Central memory CD8-positive, alpha-beta T cell (primary cell): ENCODE measurements around the gene KPNB1.

Experiments
- ATAC-seq: fragments of 150-1000 bp; cut with Tn5 transposase; replicated peaks from 2 replicates; pipeline ENCODE4 v1.10.0; 2022; ENCODE audit warnings: mild to moderate bottlenecking, moderate FRiP score, moderate number of reproducible peaks; ENCODE audit not compliant: poor library complexity, severe bottlenecking; ENCODE audit errors: extremely low read depth
- DNase-seq, 2 donors: peaks; one replicate each; pipeline ENCODE4 v3.0.0; 2021; ENCODE audit warnings: low spot score in 2 of 2
- H3K27ac Mint-ChIP-seq: one replicate; pipeline ENCODE4 v1.8.0; 2022; ENCODE audit warnings: low read depth, mild to moderate bottlenecking, moderate library complexity, mixed read lengths
- H3K27me3 Mint-ChIP-seq: one replicate; pipeline ENCODE4 v1.8.0; 2022; ENCODE audit warnings: mixed read lengths
- H3K36me3 Mint-ChIP-seq: one replicate; pipeline ENCODE4 v1.8.0; 2022; ENCODE audit warnings: mild to moderate bottlenecking, moderate library complexity, mixed read lengths; ENCODE audit not compliant: insufficient read depth
- H3K4me1 Mint-ChIP-seq: one replicate; pipeline ENCODE4 v1.8.0; 2022; ENCODE audit warnings: mixed read lengths
- H3K4me3 Mint-ChIP-seq: one replicate; pipeline ENCODE4 v1.8.0; 2022; ENCODE audit warnings: mild to moderate bottlenecking, moderate library complexity, mixed read lengths
- H3K9me3 Mint-ChIP-seq: one replicate; pipeline ENCODE4 v1.8.0; 2022; ENCODE audit warnings: mixed read lengths

Gene KPNB1

DNA sequence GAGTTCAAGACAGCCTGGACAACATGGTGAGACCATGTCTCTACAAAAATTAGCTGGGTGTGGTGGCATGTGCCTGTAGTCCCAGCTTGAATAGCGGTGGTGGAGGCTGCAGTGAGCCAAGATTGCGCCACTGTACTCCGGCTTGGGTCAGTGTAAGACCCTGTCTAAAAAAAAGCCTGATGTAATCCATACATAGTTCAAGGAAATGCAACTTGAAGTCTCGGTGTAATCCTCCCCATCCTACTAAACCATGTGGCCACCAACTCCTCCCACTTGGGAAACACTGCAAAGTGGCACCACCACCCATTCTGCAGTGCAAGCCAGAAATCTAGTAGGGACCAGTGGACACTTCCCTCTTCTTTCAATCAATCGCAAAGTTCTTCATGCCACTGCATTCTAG is 5.4 kb upstream of the KPNB1 start:
- no peak overlapping the region for H3K4me3 Mint-ChIP-seq
- H3K36me3 Mint-ChIP-seq: peaks cover 2% of the 10 kb centered on the region
- H3K27me3 Mint-ChIP-seq: no peaks in the 10 kb centered on the region
- no peak overlapping the region for H3K27ac Mint-ChIP-seq
- no peak for DNase-seq
- H3K4me1 Mint-ChIP-seq: peaks cover 10% of the 10 kb centered on the region
- no peak for ATAC-seq
- H3K9me3 Mint-ChIP-seq: no peaks in the 10 kb centered on the region

DNA sequence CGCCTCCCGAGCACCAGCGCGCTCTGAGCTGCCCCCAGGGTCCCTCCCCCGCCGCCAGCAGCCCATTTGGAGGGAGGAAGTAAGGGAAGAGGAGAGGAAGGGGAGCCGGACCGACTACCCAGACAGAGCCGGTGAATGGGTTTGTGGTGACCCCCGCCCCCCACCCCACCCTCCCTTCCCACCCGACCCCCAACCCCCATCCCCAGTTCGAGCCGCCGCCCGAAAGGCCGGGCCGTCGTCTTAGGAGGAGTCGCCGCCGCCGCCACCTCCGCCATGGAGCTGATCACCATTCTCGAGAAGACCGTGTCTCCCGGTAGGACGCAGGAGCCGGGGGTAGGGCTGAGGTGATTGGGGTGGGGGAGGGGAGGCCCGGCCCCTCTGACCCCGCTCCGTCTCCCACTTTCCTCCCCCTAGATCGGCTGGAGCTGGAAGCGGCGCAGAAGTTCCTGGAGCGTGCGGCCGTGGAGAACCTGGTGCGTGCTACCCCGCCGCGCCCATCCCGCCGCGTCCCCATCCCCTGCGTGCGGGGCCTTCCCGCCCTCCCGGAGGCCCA is 329 bp downstream of the KPNB1 start:
- Mint-ChIP-seq H3K36me3 (peaks cover 43% of the 10 kb centered on the region), H3K27ac (peak overlapping the region; percentile 90), H3K9me3 (no peaks in the 10 kb centered on the region), H3K4me1 (peaks cover 43% of the 10 kb centered on the region), H3K27me3 (no peaks in the 10 kb centered on the region), H3K4me3 (peak overlapping the region; percentile 85)
- ATAC-seq (peak; percentile 6), DNase-seq (no peak)

- DNase-seq: peak; percentile 64 to 71
- Mint-ChIP-seq H3K9me3 (no peaks in the 10 kb centered on the region), H3K27ac (peak overlapping the region; percentile 90), H3K4me3 (peak overlapping the region; percentile 85), H3K36me3 (peaks cover 50% of the 10 kb centered on the region), H3K4me1 (peaks cover 50% of the 10 kb centered on the region), H3K27me3 (no peaks in the 10 kb centered on the region)
- ATAC-seq: peak; percentile 42
These were observed 1.1 kb downstream of the KPNB1 start for GRCh38 chr17:47650525-47651522.

DNA sequence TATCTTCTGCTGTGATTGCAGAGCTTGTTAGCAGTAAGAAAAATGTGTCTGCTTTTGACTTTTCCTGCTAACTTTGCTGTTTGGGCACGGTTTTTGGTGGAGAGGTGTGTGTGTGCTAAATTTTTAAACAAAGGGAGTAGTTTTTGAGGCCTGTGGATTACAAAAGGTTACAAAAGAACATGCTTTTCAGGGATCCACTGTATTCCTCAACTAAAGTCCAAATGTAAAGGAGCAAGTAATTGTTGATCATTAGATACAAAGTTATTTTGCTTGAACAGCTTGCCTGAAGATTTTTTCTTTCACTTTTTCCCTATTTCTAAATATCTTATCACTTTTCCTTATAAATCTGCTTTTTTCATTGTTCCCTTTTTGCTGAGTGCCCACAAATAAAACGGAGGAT is 2.0 kb downstream of the KPNB1 start:
- ATAC-seq (no peak), DNase-seq (no peak)
- H3K27me3 Mint-ChIP-seq: no peaks in the 10 kb centered on the region
- peaks cover 51% of the 10 kb centered on the region for H3K4me1 Mint-ChIP-seq
- H3K9me3 Mint-ChIP-seq: no peaks in the 10 kb centered on the region
- peak overlapping the region; percentile 85 for H3K4me3 Mint-ChIP-seq
- H3K36me3 Mint-ChIP-seq: peaks cover 54% of the 10 kb centered on the region
- no peak overlapping the region for H3K27ac Mint-ChIP-seq

DNA sequence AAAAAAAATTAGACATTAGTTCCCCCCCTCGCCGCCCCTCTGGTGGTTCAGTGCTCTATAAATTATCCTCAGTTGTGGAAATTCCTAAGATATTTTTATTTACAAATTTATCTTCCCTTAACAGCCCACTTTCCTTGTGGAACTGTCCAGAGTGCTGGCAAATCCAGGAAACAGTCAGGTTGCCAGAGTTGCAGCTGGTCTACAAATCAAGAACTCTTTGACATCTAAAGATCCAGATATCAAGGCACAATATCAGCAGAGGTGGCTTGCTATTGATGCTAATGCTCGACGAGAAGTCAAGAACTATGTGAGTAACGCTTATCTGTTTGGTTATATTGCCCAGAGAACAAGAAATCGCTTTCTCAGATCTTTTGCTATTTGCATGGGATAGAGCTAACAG is 2.9 kb downstream of the KPNB1 start:
- Mint-ChIP-seq H3K9me3 (no peaks in the 10 kb centered on the region), H3K36me3 (peaks cover 63% of the 10 kb centered on the region), H3K27ac (peak overlapping the region; percentile 19), H3K27me3 (no peaks in the 10 kb centered on the region), H3K4me3 (no peak overlapping the region), H3K4me1 (peaks cover 55% of the 10 kb centered on the region)
- no peak for ATAC-seq
- no peak for DNase-seq

DNA sequence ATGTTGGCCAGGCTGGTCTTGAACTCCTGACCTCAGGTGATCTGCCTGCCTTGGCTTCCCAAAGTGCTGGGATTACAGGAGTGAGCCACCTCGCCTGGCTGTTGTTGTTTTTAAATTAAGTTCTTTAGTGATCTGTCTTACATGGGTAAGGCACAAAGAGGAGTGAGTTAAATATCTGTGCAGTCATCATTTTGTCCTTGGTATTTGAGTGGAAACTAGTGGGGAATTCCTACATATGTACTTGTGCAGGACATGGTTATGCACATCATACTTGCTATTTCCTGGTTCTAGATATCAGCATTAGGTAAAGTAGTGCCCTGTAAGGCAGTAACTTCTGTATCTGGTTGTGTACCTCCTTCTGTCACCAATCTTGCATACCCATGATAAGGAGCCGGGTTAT is 3.7 kb downstream of the KPNB1 start:
- Mint-ChIP-seq H3K27me3 (no peaks in the 10 kb centered on the region), H3K4me3 (no peak overlapping the region), H3K4me1 (peaks cover 58% of the 10 kb centered on the region), H3K27ac (no peak overlapping the region), H3K9me3 (no peaks in the 10 kb centered on the region), H3K36me3 (peaks cover 69% of the 10 kb centered on the region)
- DNase-seq (no peak), ATAC-seq (no peak)

DNA sequence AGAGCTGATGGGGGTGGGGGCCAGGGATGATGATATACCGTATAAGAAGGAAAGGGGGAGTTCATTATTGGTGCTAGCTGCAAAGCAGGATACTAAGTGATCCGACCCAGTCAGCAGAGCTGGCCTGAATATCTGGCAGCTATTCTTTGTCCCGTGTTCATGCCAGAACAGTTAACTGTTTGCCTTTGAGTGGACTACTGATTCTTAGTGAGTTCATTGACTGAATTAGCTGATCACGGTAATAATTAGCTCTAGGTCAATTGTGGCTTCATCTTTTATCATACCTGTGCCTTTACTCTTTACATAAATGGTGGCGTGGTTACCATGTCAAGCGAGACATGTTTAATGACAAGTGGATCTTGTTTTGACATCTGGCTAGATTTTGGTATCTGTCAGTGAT is 5.3 kb downstream of the KPNB1 start:
- Mint-ChIP-seq H3K4me1 (peaks cover 50% of the 10 kb centered on the region), H3K36me3 (peaks cover 68% of the 10 kb centered on the region), H3K9me3 (no peaks in the 10 kb centered on the region), H3K27ac (no peak overlapping the region), H3K4me3 (no peak overlapping the region), H3K27me3 (no peaks in the 10 kb centered on the region)
- ATAC-seq (no peak), DNase-seq (no peak)

DNA sequence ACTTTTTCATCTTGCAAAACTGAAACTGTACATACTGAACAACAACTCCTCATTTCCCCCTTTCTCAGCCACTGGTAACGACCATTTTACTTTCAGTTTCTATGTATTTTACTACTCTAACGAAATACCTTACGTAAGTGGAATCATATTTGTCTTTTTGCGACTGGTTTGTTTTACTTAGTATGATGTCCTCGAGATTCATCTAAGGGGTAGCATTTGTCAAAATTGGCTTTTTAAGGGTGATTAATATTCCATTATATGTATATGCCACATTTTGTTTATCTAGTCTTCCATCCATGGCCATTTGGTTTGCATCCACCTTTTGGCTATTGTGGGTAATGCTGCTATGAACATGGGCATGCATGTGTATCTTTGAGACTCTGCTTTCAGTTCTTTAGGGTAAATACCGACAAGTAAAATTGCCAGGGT is 10.4 kb downstream of the KPNB1 start:
- DNase-seq: no peak
- no peaks in the 10 kb centered on the region for H3K27me3 Mint-ChIP-seq
- peak overlapping the region; percentile 62 for H3K4me3 Mint-ChIP-seq
- peak; percentile 85 for ATAC-seq
- peaks cover 74% of the 10 kb centered on the region for H3K36me3 Mint-ChIP-seq
- peaks cover 28% of the 10 kb centered on the region for H3K4me1 Mint-ChIP-seq
- H3K27ac Mint-ChIP-seq: peak overlapping the region; percentile 73
- no peaks in the 10 kb centered on the region for H3K9me3 Mint-ChIP-seq

DNA sequence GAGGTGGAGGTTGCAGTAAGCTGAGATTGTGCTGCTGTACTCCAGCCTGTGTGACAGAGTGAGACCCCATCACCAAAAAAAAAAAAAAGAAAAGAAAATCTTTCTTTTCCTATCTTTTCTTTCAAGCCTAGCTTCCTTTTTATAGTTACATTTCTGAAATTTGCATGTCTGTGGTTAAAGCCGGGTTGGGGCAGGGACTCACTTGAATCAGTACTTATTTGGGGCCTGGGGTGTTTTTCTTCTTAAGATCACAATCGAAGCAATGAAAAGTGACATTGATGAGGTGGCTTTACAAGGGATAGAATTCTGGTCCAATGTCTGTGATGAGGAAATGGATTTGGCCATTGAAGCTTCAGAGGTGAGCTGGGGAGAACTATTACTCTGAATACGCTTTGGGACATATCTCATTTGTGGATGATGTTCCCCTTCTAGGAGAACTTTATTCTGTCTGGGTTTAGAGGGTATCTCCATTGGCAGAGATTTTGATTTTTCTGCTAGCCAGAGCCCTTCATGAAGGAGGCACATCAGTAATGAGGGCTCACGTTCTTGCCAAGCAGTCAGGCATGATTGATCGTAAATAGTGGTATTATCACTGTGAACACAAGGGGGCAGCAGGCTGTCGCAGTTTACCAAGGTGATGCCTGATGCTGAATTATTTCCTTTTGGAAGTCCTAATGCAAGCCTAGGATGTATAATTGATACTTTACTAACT is 14.3 kb downstream of the KPNB1 start:
- Mint-ChIP-seq H3K4me1 (peaks cover 14% of the 10 kb centered on the region), H3K27ac (peak overlapping the region; percentile 13), H3K9me3 (no peaks in the 10 kb centered on the region), H3K27me3 (no peaks in the 10 kb centered on the region), H3K36me3 (peaks cover 79% of the 10 kb centered on the region), H3K4me3 (no peak overlapping the region)
- ATAC-seq: no peak
- DNase-seq: peak; percentile 38 to 58

- Mint-ChIP-seq H3K9me3 (no peaks in the 10 kb centered on the region), H3K4me3 (no peak overlapping the region), H3K4me1 (peaks cover 14% of the 10 kb centered on the region), H3K36me3 (peaks cover 84% of the 10 kb centered on the region), H3K27ac (peak overlapping the region; percentile 13), H3K27me3 (no peaks in the 10 kb centered on the region)
- ATAC-seq (no peak), DNase-seq (no peak)
These were observed 14.9 kb downstream of the KPNB1 start for GRCh38 chr17:47664624-47664941.

DNA sequence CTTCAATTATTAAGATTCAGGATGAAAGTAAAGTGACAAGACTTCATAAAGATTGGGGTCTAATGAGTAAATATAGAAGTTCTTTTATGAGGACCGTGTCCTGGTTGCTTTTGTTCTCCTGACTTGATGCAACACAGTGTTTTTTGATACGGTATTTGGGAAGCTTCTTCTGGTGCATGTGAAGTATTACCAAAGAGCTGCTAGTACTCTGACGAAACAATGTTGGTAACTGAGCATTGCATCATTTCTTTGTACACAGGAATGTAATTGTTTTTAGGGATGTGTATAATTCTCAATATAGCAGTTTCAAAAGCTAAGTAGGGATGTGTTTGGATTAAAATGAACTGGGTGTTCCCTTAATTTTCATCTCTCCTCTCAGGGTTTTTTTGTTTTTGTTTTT is 15.9 kb downstream of the KPNB1 start:
- ATAC-seq (no peak), DNase-seq (no peak)
- H3K27ac Mint-ChIP-seq: peak overlapping the region; percentile 81
- peaks cover 87% of the 10 kb centered on the region for H3K36me3 Mint-ChIP-seq
- H3K9me3 Mint-ChIP-seq: no peaks in the 10 kb centered on the region
- no peak overlapping the region for H3K4me3 Mint-ChIP-seq
- peaks cover 20% of the 10 kb centered on the region for H3K4me1 Mint-ChIP-seq
- no peaks in the 10 kb centered on the region for H3K27me3 Mint-ChIP-seq

DNA sequence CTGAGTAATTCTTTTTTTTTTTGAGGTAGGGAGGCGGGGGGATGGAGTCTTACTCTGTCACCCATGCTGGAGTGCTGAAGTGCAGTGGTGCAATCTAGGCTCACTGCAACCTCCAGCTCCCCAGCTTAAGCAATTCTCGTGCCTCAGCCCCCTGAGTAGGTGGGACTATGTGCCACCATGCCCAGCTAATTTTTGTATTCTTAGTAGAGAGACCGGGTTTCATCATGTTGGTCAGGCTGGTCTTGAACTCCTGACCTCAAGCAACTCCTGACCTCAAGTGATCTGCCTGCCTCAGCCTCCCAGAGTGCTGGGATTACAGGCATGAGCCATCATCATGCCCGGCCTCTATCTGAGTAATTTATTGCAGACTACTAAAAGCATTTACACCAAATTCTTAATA is 19.4 kb downstream of the KPNB1 start:
- Mint-ChIP-seq H3K4me1 (peaks cover 20% of the 10 kb centered on the region), H3K9me3 (no peaks in the 10 kb centered on the region), H3K4me3 (no peak overlapping the region), H3K36me3 (peaks cover 93% of the 10 kb centered on the region), H3K27me3 (no peaks in the 10 kb centered on the region), H3K27ac (no peak overlapping the region)
- no peak for ATAC-seq
- DNase-seq: no peak
